Measurements from ENCODE around the gene IFI30.

GRCh38 chr19:18155095-18156087 is 18.2 kb upstream of the IFI30 start:
- TF ChIP-seq YY1 (IDR thresholded peaks at IDR 0.05; ENCODE audit: insufficient read depth, insufficient read length): no peak
- no peak for TF ChIP-seq ZNF274 (IDR thresholded peaks at IDR 0.05; ENCODE audit: low read depth, low read length)

Data from NT2/D1 (cell line).